OCI-LY7 (cell line): Measurements from ENCODE around the gene HCFC1R1. TPM values are rescaled to one million over a fixed set of nuclear protein-coding genes. Genes with fewer than 3 reads are reported as not detected.
A peak's percentile ranks its signal among the peaks of the same experiment; 100 is the strongest.

ENCODE experiments used
- BruUV-seq: library from RNA; stranded (reverse); fragments of 400-500 nt; replicated peaks from 2 replicates; lab custom pipeline; 2021; lab: Mats Ljungman, UMichigan
- CTCF ChIA-PET: fragments of 300-600 bp; sonication (Branson Sonifier 250); formaldehyde crosslinking; loops from one replicate; lab custom pipeline; 2022; ENCODE audit warnings: antibody characterized with exemption; ENCODE audit not compliant: unreplicated experiment; lab: Charles Lee
- POLR2A ChIA-PET: fragments of 300-600 bp; sonication (Branson Sonifier 250); formaldehyde crosslinking; loops from one replicate; lab custom pipeline; 2022; ENCODE audit warnings: antibody characterized with exemption; lab: Charles Lee
- DNase-seq: peaks from one replicate; pipeline ENCODE4 v3.0.0-alpha.2; 2015; ENCODE audit warnings: low spot score
- H2AFZ ChIP-seq: fragments of 200-600 bp; sonication (generic), shearing (Covaris generic); 2 replicates; pipeline ENCODE4 v1.6.1; 2014; ENCODE audit warnings: mild to moderate bottlenecking, antibody characterized with exemption, low read length, moderate library complexity
- H3K27ac ChIP-seq: fragments of 200-600 bp; sonication (generic); 2 replicates; pipeline ENCODE4 v1.5.1; 2014; ENCODE audit warnings: mixed run types, low read depth, mild to moderate bottlenecking, moderate library complexity, low read length, inconsistent platforms; ENCODE audit not compliant: poor library complexity, severe bottlenecking
- H3K36me3 ChIP-seq: fragments of 200-600 bp; sonication (generic); 2 replicates; pipeline ENCODE4 v1.6.1; 2014; ENCODE audit warnings: mild to moderate bottlenecking, antibody characterized with exemption, low read length, moderate library complexity, mixed read lengths; ENCODE audit not compliant: insufficient read depth
- H3K4me1 ChIP-seq: fragments of 200-600 bp; sonication (generic); 2 replicates; pipeline ENCODE4 v1.5.1; 2014; ENCODE audit warnings: mild to moderate bottlenecking, low read length; ENCODE audit not compliant: insufficient read depth, poor library complexity, severe bottlenecking
- H3K4me2 ChIP-seq: fragments of 200-600 bp; sonication (generic); 2 replicates; pipeline ENCODE4 v1.6.1; 2014; ENCODE audit warnings: mild to moderate bottlenecking, low read length
- H3K4me3 ChIP-seq: fragments of 200-600 bp; sonication (generic); 2 replicates; pipeline ENCODE4 v1.5.1; 2014; ENCODE audit warnings: mild to moderate bottlenecking, low read depth, low read length; ENCODE audit not compliant: poor library complexity, severe bottlenecking
- H3K79me2 ChIP-seq: fragments of 200-600 bp; sonication (generic); 2 replicates; pipeline ENCODE4 v1.6.1; 2016; ENCODE audit warnings: low read depth, mild to moderate bottlenecking, low read length, moderate library complexity, mixed read lengths; ENCODE audit not compliant: insufficient read depth
- H3K9me2 ChIP-seq: fragments of 200-600 bp; sonication (generic); 2 replicates; pipeline ENCODE4 v1.6.1; 2016; ENCODE audit warnings: mild to moderate bottlenecking, low read length, mixed read lengths; ENCODE audit not compliant: insufficient read depth
- H3K9me3 ChIP-seq: fragments of 200-600 bp; sonication (generic); 2 replicates; pipeline ENCODE4 v1.6.1; 2014; ENCODE audit warnings: mild to moderate bottlenecking, mixed run types, low read length, mixed read lengths
- H4K20me1 ChIP-seq: fragments of 200-600 bp; sonication (generic); 2 replicates; pipeline ENCODE4 v1.6.1; 2014; ENCODE audit warnings: mild to moderate bottlenecking, antibody characterized with exemption, low read length, moderate library complexity, mixed read lengths; ENCODE audit not compliant: insufficient read depth
- CTCF ChIP-seq: fragments of 200-600 bp; sonication (generic); conservative IDR thresholded peaks from 2 replicates; pipeline ENCODE4 v1.5.1; 2014; ENCODE audit warnings: mild to moderate bottlenecking, antibody characterized with exemption, low read length, moderate library complexity, mixed read lengths
- EZH2phosphoT487 ChIP-seq: fragments of 200-600 bp; sonication (generic); IDR thresholded peaks from 2 replicates; pipeline ENCODE4 v1.6.1; 2018; ENCODE audit warnings: low read depth, borderline replicate concordance, mild to moderate bottlenecking, mixed run types, antibody characterized with exemption, low read length, moderate library complexity, mixed read lengths
- intact Hi-C: fragments of 100-400 bp; cut with micrococcal nuclease; formaldehyde crosslinking; loops from one replicate; pipeline ENCODE4 v1.10.0; 2022; ENCODE audit not compliant: unreplicated experiment
- total RNA-seq, 2 experiments: library from RNA; depleted of rRNA in 1 of 2; stranded (reverse); fragments of >200 nt in 1 of 2; shearing (Covaris generic) in 1 of 2; gene quantifications; 2 replicates each; pipeline ENCODE4 v1.2.3, GENCODE V29; 2014 to 2022

HCFC1R1 gene
- total RNA-seq, 2 experiments from 2014 or later, result 29.1 to 39.4 TPM

- Histone ChIP-seq H3K79me2 (no peaks in the 10 kb centered on the region), H3K4me3 (no peak within 1 kb of the TSS), H3K27ac (no peak within 1 kb of the TSS), H3K36me3 (no peaks in the 10 kb centered on the region), H3K4me2 (peak within 1 kb of the TSS; percentile 37), H3K9me3 (no peaks in the 10 kb centered on the region), H3K9me2 (no peaks in the 10 kb centered on the region), H4K20me1 (no peaks in the 10 kb centered on the region), H3K4me1 (peaks cover 34% of the 10 kb centered on the region), H2AFZ (no peak within 1 kb of the TSS)
- ChIA-PET POLR2A (no interaction called here), CTCF (no interaction called here)
- no TSS peak for BruUV-seq
- TF ChIP-seq EZH2phosphoT487 (no peak), CTCF (peak; percentile 65)
- peak; percentile 15 for DNase-seq
- intact Hi-C loops, result no loop called here
Observed at GRCh38 chr16:3017794-3018506, 5.8 kb downstream of the HCFC1R1 start, which contains the start of gene CLDN6. CLDN6 (minus strand) TSS chr16:3018183; CDS start chr16:3016021, 2,162 bp downstream.

GRCh38 chr16:3017344-3017743 is 6.4 kb downstream of the HCFC1R1 start:
- H3K9me2 ChIP-seq, result no peaks in the 10 kb centered on the region
- H3K79me2 ChIP-seq, result no peaks in the 10 kb centered on the region
- H2AFZ ChIP-seq, result no peak overlapping the region
- BruUV-seq, result no TSS peak
- H3K4me3 ChIP-seq, result no peak overlapping the region
- ChIA-PET CTCF (no interaction called here), POLR2A (no interaction called here)
- no peak overlapping the region for H3K4me2 ChIP-seq
- no peaks in the 10 kb centered on the region for H3K9me3 ChIP-seq
- intact Hi-C loops, result no loop called here
- H3K4me1 ChIP-seq, result peaks cover 28% of the 10 kb centered on the region
- no peak for TF ChIP-seq EZH2phosphoT487
- TF ChIP-seq CTCF, result no peak
- DNase-seq, result no peak
- H3K36me3 ChIP-seq, result no peaks in the 10 kb centered on the region
- no peak overlapping the region for H3K27ac ChIP-seq
- H4K20me1 ChIP-seq, result no peaks in the 10 kb centered on the region

DNA sequence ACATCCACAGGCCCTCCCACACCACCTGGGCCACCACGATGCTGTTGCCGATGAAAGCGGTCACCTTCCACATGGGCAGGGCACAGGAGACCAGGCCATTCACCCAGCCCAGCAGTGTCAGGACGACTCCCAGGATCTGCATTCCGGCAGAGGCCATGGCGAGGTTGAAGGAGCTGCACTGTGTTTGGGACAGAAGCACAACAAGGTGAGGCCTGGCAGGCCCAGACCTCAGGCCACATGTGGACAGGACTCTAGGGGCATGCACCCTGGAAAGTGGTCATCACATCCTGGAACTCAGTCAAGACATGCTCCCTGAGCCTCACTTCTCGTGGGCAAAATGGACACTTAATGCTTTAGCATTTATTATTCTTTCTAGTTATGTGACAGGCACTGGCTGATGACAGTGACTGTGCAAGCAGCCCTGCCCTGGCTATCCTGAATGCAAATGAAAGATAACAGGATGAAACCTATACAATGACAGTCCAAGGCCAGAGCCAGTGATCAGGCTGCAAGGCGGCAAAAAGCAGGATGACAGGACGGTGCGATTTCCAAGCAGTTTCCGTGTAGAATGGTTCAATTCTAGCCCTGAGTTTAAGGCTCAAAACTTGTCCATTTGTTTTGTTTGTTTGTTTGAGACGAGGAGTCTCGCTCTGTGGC is 7.7 kb downstream of the HCFC1R1 start:
- intact Hi-C loops, result no loop called here
- Histone ChIP-seq H2AFZ (no peak overlapping the region), H3K4me2 (no peak overlapping the region)

More for the DNA sequence above, 7.7 kb downstream of the HCFC1R1 start:
- Histone ChIP-seq H3K9me2 (no peaks in the 10 kb centered on the region), H3K9me3 (no peaks in the 10 kb centered on the region), H3K4me1 (peaks cover 14% of the 10 kb centered on the region), H3K27ac (no peak overlapping the region), H3K36me3 (no peaks in the 10 kb centered on the region), H3K79me2 (no peaks in the 10 kb centered on the region), H4K20me1 (no peaks in the 10 kb centered on the region), H3K4me3 (no peak overlapping the region)
- no peak for TF ChIP-seq CTCF
- TF ChIP-seq EZH2phosphoT487, result no peak
- no peak for DNase-seq
- BruUV-seq, result no TSS peak
- CTCF ChIA-PET, result no interaction called here
- POLR2A ChIA-PET, result no interaction called here
